ENCODE data around the gene POU2AF1.

DNA sequence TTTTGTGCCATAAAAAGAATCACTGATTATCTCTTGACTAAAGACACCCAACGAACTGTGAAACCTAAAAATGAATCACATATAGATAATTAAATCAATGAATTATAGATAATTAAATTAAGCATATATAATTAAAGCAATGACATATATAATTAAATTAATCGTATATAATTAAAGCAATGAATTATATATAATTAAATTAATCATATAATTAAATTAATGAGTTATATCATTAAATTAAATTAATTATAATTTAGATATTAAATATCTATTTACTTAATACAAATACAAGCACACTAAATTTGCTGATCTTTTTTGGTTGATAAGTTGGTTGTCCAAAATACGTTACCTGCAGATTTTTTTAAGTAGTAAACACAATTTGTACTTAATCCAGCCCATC is 30.9 kb downstream of the POU2AF1 start:
- no peak for TF ChIP-seq POLR2A (IDR thresholded peaks at IDR 0.05)
- TF ChIP-seq, protein P1, sequence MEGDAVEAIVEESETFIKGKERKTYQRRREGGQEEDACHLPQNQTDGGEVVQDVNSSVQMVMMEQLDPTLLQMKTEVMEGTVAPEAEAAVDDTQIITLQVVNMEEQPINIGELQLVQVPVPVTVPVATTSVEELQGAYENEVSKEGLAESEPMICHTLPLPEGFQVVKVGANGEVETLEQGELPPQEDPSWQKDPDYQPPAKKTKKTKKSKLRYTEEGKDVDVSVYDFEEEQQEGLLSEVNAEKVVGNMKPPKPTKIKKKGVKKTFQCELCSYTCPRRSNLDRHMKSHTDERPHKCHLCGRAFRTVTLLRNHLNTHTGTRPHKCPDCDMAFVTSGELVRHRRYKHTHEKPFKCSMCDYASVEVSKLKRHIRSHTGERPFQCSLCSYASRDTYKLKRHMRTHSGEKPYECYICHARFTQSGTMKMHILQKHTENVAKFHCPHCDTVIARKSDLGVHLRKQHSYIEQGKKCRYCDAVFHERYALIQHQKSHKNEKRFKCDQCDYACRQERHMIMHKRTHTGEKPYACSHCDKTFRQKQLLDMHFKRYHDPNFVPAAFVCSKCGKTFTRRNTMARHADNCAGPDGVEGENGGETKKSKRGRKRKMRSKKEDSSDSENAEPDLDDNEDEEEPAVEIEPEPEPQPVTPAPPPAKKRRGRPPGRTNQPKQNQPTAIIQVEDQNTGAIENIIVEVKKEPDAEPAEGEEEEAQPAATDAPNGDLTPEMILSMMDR (IDR thresholded peaks at IDR 0.05) = no peak
- no peak for TF ChIP-seq POLR2AphosphoS5 (IDR thresholded peaks at IDR 0.05)
- TF ChIP-seq EP300 (IDR thresholded peaks at IDR 0.05) = no peak
